ENCODE data around the gene STARD5. TPM values are rescaled to one million over a fixed set of nuclear protein-coding genes. Genes with fewer than 3 reads are reported as not detected.

Gene STARD5
- total RNA-seq, 1 experiment from 2014 or later, result 2.3 TPM

- Histone ChIP-seq H3K56ac (ENCODE audit: insufficient read length, low read depth, low read length) (no peak overlapping the region), H3K9ac (ENCODE audit: extremely low read depth, insufficient read length, low read length) (no peak overlapping the region), H3K4ac (ENCODE audit: low read depth, low read length) (no peak overlapping the region), H2BK5ac (ENCODE audit: insufficient read length, low read length) (no peak overlapping the region), H3K23me2 (ENCODE audit: insufficient read length, low read depth, low read length, poor library complexity, severe bottlenecking) (no peaks in the 10 kb centered on the region), H3K18ac (ENCODE audit: insufficient read length, low read depth, low read length) (no peak overlapping the region), H3K27ac (ENCODE audit: insufficient read length, low read depth, low read length) (no peak overlapping the region), H3K23ac (ENCODE audit: insufficient read length, low read depth, low read length) (no peak overlapping the region), H3K9me3 (ENCODE audit: control insufficient read depth, low read depth, low read length) (no peaks in the 10 kb centered on the region), H3K14ac (ENCODE audit: insufficient read depth, low read length) (no peak overlapping the region), H4K5ac (ENCODE audit: insufficient read length, low read depth, low read length) (no peak overlapping the region), H2AFZ (ENCODE audit: low read length) (no peak overlapping the region), H4K91ac (ENCODE audit: insufficient read length, low read depth, low read length) (no peak overlapping the region), H2AK5ac (ENCODE audit: insufficient read length, low read length) (no peak overlapping the region), H4K8ac (replicated peaks; ENCODE audit: insufficient read length, low read depth, low read length) (no peak overlapping the region), H2BK20ac (ENCODE audit: low read depth, low read length, poor library complexity, severe bottlenecking) (no peak overlapping the region), H2BK120ac (ENCODE audit: low read depth, low read length, poor library complexity, severe bottlenecking) (no peak overlapping the region), H2BK12ac (ENCODE audit: insufficient read length, low read depth, low read length) (no peak overlapping the region), H3K79me2 (ENCODE audit: insufficient read depth, low read length) (no peaks in the 10 kb centered on the region), H3K27me3 (ENCODE audit: insufficient read depth, low read length) (no peaks in the 10 kb centered on the region), H4K20me1 (ENCODE audit: control insufficient read depth, insufficient read depth, insufficient read length) (no peaks in the 10 kb centered on the region), H3K4me1 (ENCODE audit: insufficient read depth, low read length) (peaks cover 9% of the 10 kb centered on the region; the same call in 1 of the 2 replicates), H3K4me2 (ENCODE audit: insufficient read depth, insufficient read length, low read length) (no peak overlapping the region), H3T11ph (ENCODE audit: low read length) (no peak overlapping the region), H2BK15ac (ENCODE audit: low read depth, low read length) (no peak overlapping the region), H3K79me1 (ENCODE audit: insufficient read depth, low read depth, low read length, poor library complexity, severe bottlenecking) (no peaks in the 10 kb centered on the region)
- Mint-ChIP-seq H3K27ac (no peak overlapping the region), H3K27me3 (ENCODE audit: low read depth) (peaks cover 17% of the 10 kb centered on the region), H3K4me1 (peaks cover 29 to 36% of the 10 kb centered on the region in 2 experiments), H3K9me3 (no peaks in the 10 kb centered on the region), H3K36me3 (ENCODE audit: insufficient read depth in 1 of 3, low read depth in 3 of 3) (no peaks in the 10 kb centered on the region), H3K4me3 (no peak overlapping the region)
- no CpG with 5 or more reads among the region's 3 CpGs for WGBS (ENCODE audit: extremely low coverage, insufficient read length, low lambda C conversion rate)
- DNase-seq, result no peak
- no peak for TF ChIP-seq CTCF (conservative IDR thresholded peaks at IDR 0.05)
These were observed 24.8 kb downstream of the STARD5 start for GRCh38 chr15:81299156-81299555.
